WTC11 (cell line): Measurements from ENCODE around the gene CAD.

Experiments
- FOXP1 ChIP-seq: sonication (generic); formaldehyde crosslinking; IDR thresholded peaks from 2 replicates; pipeline ENCODE4 v1.8.0; 2022; ENCODE audit warnings: missing genetic modification reagents, mild to moderate bottlenecking, moderate library complexity, borderline replicate concordance
- JUN ChIP-seq: sonication (generic); formaldehyde crosslinking; IDR thresholded peaks from 2 replicates; pipeline ENCODE4 v1.8.0; 2023; ENCODE audit warnings: mild to moderate bottlenecking, missing genetic modification reagents
- ZNF317 ChIP-seq: sonication (generic); formaldehyde crosslinking; IDR thresholded peaks from 2 replicates; pipeline ENCODE4 v1.8.1; 2023; ENCODE audit warnings: low read depth, mild to moderate bottlenecking, moderate library complexity, missing genetic modification reagents, borderline replicate concordance
- ZNF416 ChIP-seq: fragments of 250-450 bp; sonication (Bioruptor Pico); IDR thresholded peaks from 2 replicates; pipeline ENCODE4 v1.9.0; 2021; ENCODE audit warnings: mild to moderate bottlenecking, inconsistent platforms
- TF ChIP-seq, protein P1 (sequence below): fragments of 200-600 bp; IDR thresholded peaks from 2 replicates; pipeline ENCODE4 v1.8.0; 2022; ENCODE audit warnings: antibody characterized with exemption

DNA sequence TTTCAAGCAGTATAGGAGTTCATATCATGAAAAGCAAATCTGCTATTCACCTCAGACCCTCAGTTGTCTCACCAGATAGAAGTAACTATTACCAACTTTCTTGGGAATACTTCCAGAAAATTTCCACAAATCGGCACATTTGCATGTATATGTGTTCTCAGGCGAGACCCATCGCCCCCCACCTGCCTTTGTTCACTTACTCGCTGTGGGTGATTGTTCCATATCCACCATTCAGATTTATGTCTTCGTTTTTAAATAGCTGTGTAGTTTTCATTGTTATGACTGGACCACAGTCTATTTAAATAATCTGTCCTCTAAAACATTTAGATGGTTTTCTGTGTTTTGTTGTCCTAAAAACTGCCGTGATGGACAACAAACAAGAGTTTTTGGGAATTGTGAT, 68.3 kb downstream of the CAD start:
- TF ChIP-seq, protein P1, sequence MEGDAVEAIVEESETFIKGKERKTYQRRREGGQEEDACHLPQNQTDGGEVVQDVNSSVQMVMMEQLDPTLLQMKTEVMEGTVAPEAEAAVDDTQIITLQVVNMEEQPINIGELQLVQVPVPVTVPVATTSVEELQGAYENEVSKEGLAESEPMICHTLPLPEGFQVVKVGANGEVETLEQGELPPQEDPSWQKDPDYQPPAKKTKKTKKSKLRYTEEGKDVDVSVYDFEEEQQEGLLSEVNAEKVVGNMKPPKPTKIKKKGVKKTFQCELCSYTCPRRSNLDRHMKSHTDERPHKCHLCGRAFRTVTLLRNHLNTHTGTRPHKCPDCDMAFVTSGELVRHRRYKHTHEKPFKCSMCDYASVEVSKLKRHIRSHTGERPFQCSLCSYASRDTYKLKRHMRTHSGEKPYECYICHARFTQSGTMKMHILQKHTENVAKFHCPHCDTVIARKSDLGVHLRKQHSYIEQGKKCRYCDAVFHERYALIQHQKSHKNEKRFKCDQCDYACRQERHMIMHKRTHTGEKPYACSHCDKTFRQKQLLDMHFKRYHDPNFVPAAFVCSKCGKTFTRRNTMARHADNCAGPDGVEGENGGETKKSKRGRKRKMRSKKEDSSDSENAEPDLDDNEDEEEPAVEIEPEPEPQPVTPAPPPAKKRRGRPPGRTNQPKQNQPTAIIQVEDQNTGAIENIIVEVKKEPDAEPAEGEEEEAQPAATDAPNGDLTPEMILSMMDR, result no peak
- no peak for TF ChIP-seq FOXP1 (CRISPR knock-in tag)
- no peak for TF ChIP-seq JUN (CRISPR knock-in tag)
- TF ChIP-seq ZNF317 (CRISPR knock-in tag), result no peak
- no peak for TF ChIP-seq ZNF416 (CRISPR knock-in tag)
